ENCODE measurements around the gene MAML3. TPM values are rescaled to one million over a fixed set of nuclear protein-coding genes. Genes with fewer than 3 reads are reported as not detected.

Gene MAML3
- total RNA-seq, 2 experiments from 2014 or later = 2.5 to 2.9 TPM

GRCh38 chr4:139815778-139816601 is 338.0 kb downstream of the MAML3 start:
- Histone ChIP-seq H3K4me3 (ENCODE audit: low read length) (no peak overlapping the region), H3K27me3 (ENCODE audit: control insufficient read depth in 1 of 2, insufficient read depth in 2 of 2, low read length in 2 of 2) (no peaks in the 10 kb centered on the region), H3K9me3 (ENCODE audit: control insufficient read depth in 1 of 2, insufficient read depth in 1 of 2, low read length in 2 of 2) (no peaks in the 10 kb centered on the region), H3K36me3 (ENCODE audit: insufficient read depth, low read length) (no peaks in the 10 kb centered on the region), H3K27ac (ENCODE audit: low read depth in 1 of 2, low read length in 2 of 2) (no peak overlapping the region), H3K4me1 (ENCODE audit: insufficient read depth, low read length) (no peaks in the 10 kb centered on the region)
- no peak overlapping the region for H3K27ac Mint-ChIP-seq
- no peaks in the 10 kb centered on the region for H3K27me3 Mint-ChIP-seq
- ChIA-PET CTCF (no interaction called here), POLR2A (no interaction called here)
- no peak overlapping the region for H3K4me3 Mint-ChIP-seq
- TF ChIP-seq CTCF (IDR thresholded peaks at IDR 0.05) = no peak
- ATAC-seq (ENCODE audit: poor library complexity) = no peak
- intact Hi-C loops (cut with DNase I, micrococcal nuclease) = no loop called here
- no peaks in the 10 kb centered on the region for H3K36me3 Mint-ChIP-seq (ENCODE audit: low read depth)
- H3K9me3 Mint-ChIP-seq = peaks cover under 1% of the 10 kb centered on the region
- DNase-seq = peak in 2 of 14 experiments; percentile 41 to 54
- H3K4me1 Mint-ChIP-seq (ENCODE audit: low read depth) = no peaks in the 10 kb centered on the region

GRCh38 chr4:139814323-139815015 is 339.5 kb downstream of the MAML3 start:
- Histone ChIP-seq H3K27me3 (ENCODE audit: control insufficient read depth in 1 of 2, insufficient read depth in 2 of 2, low read length in 2 of 2) (peaks cover 0 to 3% of the 10 kb centered on the region in 2 experiments), H3K36me3 (ENCODE audit: insufficient read depth, low read length) (no peaks in the 10 kb centered on the region), H3K4me3 (ENCODE audit: low read length) (no peak overlapping the region), H3K9me3 (ENCODE audit: control insufficient read depth in 1 of 2, insufficient read depth in 1 of 2, low read length in 2 of 2) (no peaks in the 10 kb centered on the region), H3K4me1 (ENCODE audit: insufficient read depth, low read length) (no peaks in the 10 kb centered on the region), H3K27ac (ENCODE audit: low read depth in 1 of 2, low read length in 2 of 2) (no peak overlapping the region)
- TF ChIP-seq CTCF (IDR thresholded peaks at IDR 0.05) = no peak
- ATAC-seq (ENCODE audit: poor library complexity) = no peak
- no peaks in the 10 kb centered on the region for H3K27me3 Mint-ChIP-seq
- H3K27ac Mint-ChIP-seq = no peak overlapping the region
- H3K4me1 Mint-ChIP-seq (ENCODE audit: low read depth) = no peaks in the 10 kb centered on the region
- no peak for DNase-seq
- ChIA-PET POLR2A (no interaction called here), CTCF (no interaction called here)
- no peak overlapping the region for H3K4me3 Mint-ChIP-seq
- peaks cover 4% of the 10 kb centered on the region for H3K9me3 Mint-ChIP-seq
- H3K36me3 Mint-ChIP-seq (ENCODE audit: low read depth) = no peaks in the 10 kb centered on the region
- intact Hi-C loops (cut with DNase I, micrococcal nuclease) = no loop called here

- Histone ChIP-seq H3K4me1 (ENCODE audit: insufficient read depth, low read length) (no peaks in the 10 kb centered on the region), H3K9me3 (ENCODE audit: control insufficient read depth in 1 of 2, insufficient read depth in 1 of 2, low read length in 2 of 2) (no peaks in the 10 kb centered on the region), H3K36me3 (ENCODE audit: insufficient read depth, low read length) (no peaks in the 10 kb centered on the region), H3K27me3 (ENCODE audit: control insufficient read depth in 1 of 2, insufficient read depth in 2 of 2, low read length in 2 of 2) (peaks cover 0 to 3% of the 10 kb centered on the region in 2 experiments), H3K4me3 (ENCODE audit: low read length) (no peak overlapping the region), H3K27ac (ENCODE audit: low read depth in 1 of 2, low read length in 2 of 2) (no peak overlapping the region)
- H3K4me1 Mint-ChIP-seq (ENCODE audit: low read depth) = no peaks in the 10 kb centered on the region
- H3K27me3 Mint-ChIP-seq = no peaks in the 10 kb centered on the region
- ChIA-PET POLR2A (no interaction called here), CTCF (no interaction called here)
- DNase-seq = no peak
- H3K27ac Mint-ChIP-seq = no peak overlapping the region
- TF ChIP-seq CTCF (IDR thresholded peaks at IDR 0.05) = no peak
- intact Hi-C loops (cut with DNase I, micrococcal nuclease) = no loop called here
- no peak for ATAC-seq (ENCODE audit: poor library complexity)
- H3K4me3 Mint-ChIP-seq = no peak overlapping the region
- peaks cover 4% of the 10 kb centered on the region for H3K9me3 Mint-ChIP-seq
- H3K36me3 Mint-ChIP-seq (ENCODE audit: low read depth) = no peaks in the 10 kb centered on the region
Observed at GRCh38 chr4:139813881-139814280, 340.1 kb downstream of the MAML3 start.

All from CD4-positive, alpha-beta T cell (primary cell).